ENCODE data around the gene POLR1A.
A peak's percentile ranks its signal among the peaks of the same experiment; 100 is the strongest.

The POLR1A gene

GRCh38 chr2:86037141-86037794, 68.4 kb downstream of the POLR1A start:
- peak; percentile 80 for DNase-seq
- Histone ChIP-seq H4K20me1 (ENCODE audit: insufficient read depth, low read length) (peaks cover 3% of the 10 kb centered on the region; the same call in 1 of the 2 replicates), H3K27ac (ENCODE audit: low read length) (peak overlapping the region; percentile 99), H3K9ac (ENCODE audit: low read depth, low read length) (peak overlapping the region; percentile 71), H3K36me3 (ENCODE audit: insufficient read depth, low read length) (peaks cover 70% of the 10 kb centered on the region), H3K4me1 (ENCODE audit: insufficient read depth, low read length) (peaks cover 70% of the 10 kb centered on the region), H3K4me2 (ENCODE audit: insufficient read depth, low read length) (peak overlapping the region; percentile 72), H3K4me3 (ENCODE audit: low read depth in 1 of 2, low read length in 2 of 2) (peak overlapping the region in 1 of 2 experiments; percentile 4; a peak in 1 of 4 replicates), H3K79me2 (ENCODE audit: insufficient read depth, low read length) (0 out of 2 replicates have a peak, but pooled peaks cover 3% of the 10 kb centered on the region), H3K9me3 (ENCODE audit: insufficient read depth, low read length, severe bottlenecking) (no peaks in the 10 kb centered on the region), H3K27me3 (ENCODE audit: insufficient read depth, low read length, poor library complexity) (no peaks in the 10 kb centered on the region), H2AFZ (ENCODE audit: low read depth, low read length) (peak overlapping the region; percentile 43; the same call in 1 of the 2 replicates)
- TF ChIP-seq CTCF (IDR thresholded peaks at IDR 0.05; ENCODE audit: borderline replicate concordance, extremely low read depth, low read length, poor library complexity, severe bottlenecking) (no peak), EZH2 (IDR thresholded peaks at IDR 0.05; ENCODE audit: borderline replicate concordance, low read depth, low read length, severe bottlenecking) (no peak)
- peak; percentile 35 for ATAC-seq (ENCODE audit: insufficient read depth, low read depth)

GRCh38 chr2:86036669-86037138, 69.0 kb downstream of the POLR1A start:
- no peak for DNase-seq
- peaks cover 70% of the 10 kb centered on the region for H3K36me3 ChIP-seq (ENCODE audit: insufficient read depth, low read length)
- peak overlapping the region; percentile 19 for H2AFZ ChIP-seq (ENCODE audit: low read depth, low read length)
- peak overlapping the region; percentile 99 for H3K27ac ChIP-seq (ENCODE audit: low read length)
- H3K79me2 ChIP-seq (ENCODE audit: insufficient read depth, low read length): 0 out of 2 replicates have a peak, but pooled peaks cover 3% of the 10 kb centered on the region
- peaks cover 3% of the 10 kb centered on the region; the same call in 1 of the 2 replicates for H4K20me1 ChIP-seq (ENCODE audit: insufficient read depth, low read length)
- no peaks in the 10 kb centered on the region for H3K27me3 ChIP-seq (ENCODE audit: insufficient read depth, low read length, poor library complexity)
- no peaks in the 10 kb centered on the region for H3K9me3 ChIP-seq (ENCODE audit: insufficient read depth, low read length, severe bottlenecking)
- H3K4me2 ChIP-seq (ENCODE audit: insufficient read depth, low read length): peak overlapping the region; percentile 72
- peak overlapping the region; percentile 71 for H3K9ac ChIP-seq (ENCODE audit: low read depth, low read length)
- TF ChIP-seq EZH2 (IDR thresholded peaks at IDR 0.05; ENCODE audit: borderline replicate concordance, low read depth, low read length, severe bottlenecking) (no peak), CTCF (IDR thresholded peaks at IDR 0.05; ENCODE audit: borderline replicate concordance, extremely low read depth, low read length, poor library complexity, severe bottlenecking) (no peak)
- H3K4me1 ChIP-seq (ENCODE audit: insufficient read depth, low read length): peaks cover 70% of the 10 kb centered on the region
- ATAC-seq (ENCODE audit: insufficient read depth, low read depth): no peak
- H3K4me3 ChIP-seq (ENCODE audit: low read depth in 1 of 2, low read length in 2 of 2): peak overlapping the region in 1 of 2 experiments; percentile 4; a peak in 1 of 4 replicates

- peak overlapping the region; percentile 99 for H3K27ac ChIP-seq (ENCODE audit: low read length)
- H3K4me2 ChIP-seq (ENCODE audit: insufficient read depth, low read length): peak overlapping the region; percentile 72
- H3K27me3 ChIP-seq (ENCODE audit: insufficient read depth, low read length, poor library complexity): no peaks in the 10 kb centered on the region
- peaks cover 70% of the 10 kb centered on the region for H3K4me1 ChIP-seq (ENCODE audit: insufficient read depth, low read length)
- peaks cover 70% of the 10 kb centered on the region for H3K36me3 ChIP-seq (ENCODE audit: insufficient read depth, low read length)
- no peak for TF ChIP-seq EZH2 (IDR thresholded peaks at IDR 0.05; ENCODE audit: borderline replicate concordance, low read depth, low read length, severe bottlenecking)
- TF ChIP-seq CTCF (IDR thresholded peaks at IDR 0.05; ENCODE audit: borderline replicate concordance, extremely low read depth, low read length, poor library complexity, severe bottlenecking): peak; percentile 66
- peaks cover 3% of the 10 kb centered on the region; the same call in 1 of the 2 replicates for H4K20me1 ChIP-seq (ENCODE audit: insufficient read depth, low read length)
- peak overlapping the region; percentile 71 for H3K9ac ChIP-seq (ENCODE audit: low read depth, low read length)
- no peaks in the 10 kb centered on the region for H3K9me3 ChIP-seq (ENCODE audit: insufficient read depth, low read length, severe bottlenecking)
- ATAC-seq (ENCODE audit: insufficient read depth, low read depth) (peak; percentile 70), DNase-seq (peak; percentile 86)
- H2AFZ ChIP-seq (ENCODE audit: low read depth, low read length): peak overlapping the region; percentile 38
- H3K4me3 ChIP-seq (ENCODE audit: low read depth in 1 of 2, low read length in 2 of 2): peak overlapping the region in 1 of 2 experiments; percentile 46; a peak in 2 of 4 replicates
- H3K79me2 ChIP-seq (ENCODE audit: insufficient read depth, low read length): 0 out of 2 replicates have a peak, but pooled peaks cover 3% of the 10 kb centered on the region
Measured at GRCh38 chr2:86035883-86036668, 69.6 kb downstream of the POLR1A start.

Data from DND-41 (cell line).